CD4-positive, alpha-beta T cell treated with Interleukin-1 beta for 1 hour (primary cell): ENCODE measurements around the gene ATP13A2.
"Not testable (repeated sequence)": the region's sequence is repeated elsewhere in the genome, so short reads cannot be mapped to it uniquely, and the experiment has no call there.

Source experiments
- DNase-seq, 2 donors: peaks; one replicate each; pipeline ENCODE4 v3.0.0-alpha.2; 2020 to 2022

Gene ATP13A2

GRCh38 chr1:16977377-16977776 lies 34.4 kb downstream of the ATP13A2 start:
- DNase-seq = no peak

GRCh38 chr1:16976966-16977365 lies 34.8 kb downstream of the ATP13A2 start:
- DNase-seq = no peak

DNA sequence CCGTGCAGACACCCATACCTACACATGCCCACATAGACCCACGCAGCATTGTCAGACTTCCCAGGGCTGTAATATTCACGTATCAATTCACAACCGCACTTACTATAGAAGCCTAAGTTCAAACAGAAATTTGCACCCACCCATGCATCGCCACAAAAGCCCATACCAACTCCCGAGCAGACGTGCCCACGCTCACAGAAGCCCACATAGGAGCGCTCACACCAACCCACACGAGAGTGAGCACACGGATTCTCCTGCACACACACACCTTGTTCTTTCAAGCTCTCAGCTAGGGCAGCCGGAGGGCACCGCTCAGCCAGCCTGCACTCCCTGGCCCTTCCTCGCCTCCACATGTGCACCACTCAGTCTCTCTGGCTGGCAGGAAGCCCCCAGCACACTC lies 35.9 kb downstream of the ATP13A2 start:
- no peak for DNase-seq

DNA sequence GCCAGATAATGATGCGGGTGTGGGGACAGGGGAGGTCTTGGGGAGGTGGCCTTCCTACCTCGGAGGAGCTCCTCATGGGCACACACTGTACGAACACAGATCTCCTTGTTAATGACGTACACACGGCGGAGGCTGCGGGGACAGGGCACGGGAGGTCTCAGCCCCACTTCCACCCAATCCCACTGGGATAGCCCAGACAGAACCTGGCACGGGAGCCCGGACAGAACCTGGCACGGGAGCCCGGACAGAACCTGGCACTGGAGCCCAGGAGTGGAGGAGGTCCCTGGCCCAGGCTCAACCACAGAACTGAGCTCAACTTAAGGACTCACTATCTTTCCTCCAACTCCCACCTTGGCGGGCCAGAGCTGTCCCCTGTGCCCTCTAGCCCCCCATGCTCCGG lies 36.5 kb downstream of the ATP13A2 start:
- no peak for DNase-seq

DNA sequence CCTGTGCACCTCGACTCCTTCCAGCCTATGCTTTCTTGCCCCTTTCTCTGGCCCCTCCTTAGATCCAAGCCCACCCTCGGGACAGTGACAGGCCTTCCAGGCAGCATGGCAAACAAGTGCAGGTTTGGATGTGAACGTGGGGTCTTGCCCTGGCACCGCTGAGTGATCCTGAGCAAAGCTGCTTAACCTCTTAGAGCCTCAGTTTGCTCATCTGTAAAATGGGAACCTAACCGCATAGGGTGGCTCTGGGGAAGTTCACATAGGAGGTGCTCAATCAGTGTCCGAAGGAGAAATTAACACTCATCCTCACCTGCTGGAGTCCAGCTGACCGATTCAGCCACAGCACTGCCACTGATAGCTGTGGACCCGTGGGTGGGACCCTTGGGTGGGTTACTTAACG lies 38.5 kb downstream of the ATP13A2 start:
- no peak for DNase-seq

DNA sequence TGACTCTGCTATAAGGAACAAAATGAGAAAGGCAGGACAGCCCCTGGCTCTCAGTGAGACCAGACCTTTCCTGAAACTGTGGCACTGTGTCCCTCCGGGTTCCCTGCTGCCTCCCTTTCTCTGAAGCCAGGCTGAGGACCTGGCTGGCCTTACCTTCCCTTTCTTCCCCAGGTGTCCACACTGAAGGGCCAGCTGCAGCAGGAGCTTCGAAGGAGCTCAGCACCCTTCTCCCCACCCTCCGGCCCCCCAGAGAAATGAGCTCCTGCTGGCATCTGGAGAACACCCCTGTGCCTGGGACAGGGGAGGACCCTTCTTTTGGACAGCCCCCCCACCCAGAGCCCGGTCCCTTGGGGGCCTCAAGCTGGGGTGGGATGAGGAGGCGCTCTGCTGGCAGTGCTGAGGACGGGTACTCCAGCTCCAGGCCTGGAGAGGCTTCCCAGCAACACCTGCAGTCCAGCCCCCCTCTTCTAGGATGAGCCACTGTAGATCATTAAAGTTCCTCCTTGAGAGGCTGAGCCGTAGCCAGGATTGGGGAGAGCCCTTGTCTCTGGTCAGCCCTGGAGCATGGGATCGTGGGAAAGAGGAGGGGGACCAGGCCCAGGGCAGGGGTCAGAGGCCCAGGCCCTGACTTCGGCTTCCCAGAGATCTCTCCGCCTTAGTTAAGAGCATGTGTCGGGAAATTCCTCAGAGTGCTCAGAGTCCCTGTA lies 39.4 kb downstream of the ATP13A2 start:
- no peak for DNase-seq

DNA sequence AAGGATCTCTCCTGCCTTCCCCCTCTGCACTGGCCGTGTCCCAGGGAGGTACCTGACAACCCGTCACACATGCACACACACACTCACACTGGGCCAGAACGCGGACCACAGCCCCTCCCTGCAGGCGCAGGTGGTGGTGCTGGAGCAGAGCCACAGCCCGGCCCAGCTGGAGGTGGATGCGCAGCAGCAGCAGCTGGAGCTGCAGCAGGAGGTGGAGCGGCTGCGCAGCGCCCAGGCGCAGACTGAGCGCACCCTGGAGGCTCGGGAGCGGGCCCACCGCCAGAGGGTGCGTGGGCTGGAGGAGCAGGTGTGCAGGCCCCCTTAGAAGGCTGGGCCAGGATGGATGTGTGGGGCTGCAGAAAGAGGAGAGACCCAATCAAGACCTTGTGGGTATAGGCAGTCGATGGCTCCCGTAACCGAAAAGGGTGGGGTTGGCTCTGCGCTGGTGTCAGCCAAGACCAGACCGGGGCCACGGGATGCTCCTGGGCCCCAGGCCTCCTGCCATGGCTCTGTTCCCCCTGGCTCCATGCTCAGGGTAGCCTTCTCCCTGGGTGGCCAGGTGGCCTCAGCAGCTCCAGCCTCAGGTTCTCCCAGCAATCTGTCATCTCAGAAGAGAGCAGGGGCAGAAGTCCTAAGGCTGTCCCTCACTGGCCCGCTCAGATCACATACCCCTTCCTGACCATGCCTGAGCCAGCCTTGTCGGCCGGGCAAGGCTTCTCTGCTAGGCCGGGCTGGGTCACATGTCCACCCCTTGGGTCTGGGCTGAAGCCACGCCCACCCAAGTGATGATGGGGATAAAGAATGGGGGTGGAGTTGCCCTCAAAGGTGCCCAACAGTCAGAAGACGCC lies 40.2 kb downstream of the ATP13A2 start:
- DNase-seq = no peak

GRCh38 chr1:16970132-16970910 lies 41.4 kb downstream of the ATP13A2 start:
- no peak for DNase-seq

GRCh38 chr1:16969651-16970050 lies 42.1 kb downstream of the ATP13A2 start:
- no peak for DNase-seq

DNA sequence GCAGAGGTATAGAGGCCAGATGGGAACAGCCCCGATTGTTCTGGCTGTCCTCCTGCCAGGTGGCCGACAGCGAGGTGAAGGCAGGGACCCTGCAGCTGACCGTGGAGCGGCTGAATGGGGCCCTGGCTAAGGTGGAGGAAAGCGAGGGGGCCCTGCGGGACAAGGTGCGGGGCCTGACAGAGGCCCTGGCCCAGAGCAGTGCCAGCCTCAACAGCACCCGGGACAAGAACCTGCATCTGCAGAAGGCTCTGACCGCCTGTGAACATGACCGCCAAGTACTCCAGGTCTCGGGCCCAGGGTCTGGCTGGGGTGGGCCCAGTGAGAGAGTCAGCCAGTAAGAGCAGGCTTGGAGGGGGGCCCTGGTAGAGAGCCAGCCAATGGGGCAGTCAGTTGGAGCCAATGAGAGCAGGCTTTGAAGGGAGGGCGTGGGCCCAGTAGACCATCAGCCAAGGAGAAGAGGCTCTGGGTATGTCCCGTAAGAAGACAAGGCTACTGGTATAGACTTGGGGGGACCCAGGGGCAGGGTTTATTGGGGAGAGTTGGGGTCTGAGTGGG lies 42.6 kb downstream of the ATP13A2 start:
- DNase-seq = no peak

DNA sequence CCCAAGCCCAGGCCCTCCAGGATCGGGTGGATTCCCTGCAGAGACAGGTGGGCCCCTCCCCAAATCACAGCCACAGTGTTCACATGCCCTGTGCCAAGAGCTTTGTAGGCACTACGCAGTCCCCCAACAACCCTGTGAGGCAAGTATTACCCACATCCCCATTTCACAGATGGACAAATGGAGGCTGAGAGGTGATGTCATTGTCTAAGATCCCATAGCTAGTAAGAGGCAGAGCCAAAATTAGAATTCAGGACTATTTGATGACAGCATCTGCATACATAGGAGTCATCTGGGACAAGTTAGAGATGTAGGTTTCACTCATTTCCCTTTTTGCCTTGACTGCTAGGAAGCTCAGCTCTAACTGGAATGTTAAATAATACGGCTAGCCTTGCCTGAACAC lies 43.4 kb downstream of the ATP13A2 start:
- no peak for DNase-seq

GRCh38 chr1:16967962-16968361 lies 43.8 kb downstream of the ATP13A2 start:
- DNase-seq = no peak

DNA sequence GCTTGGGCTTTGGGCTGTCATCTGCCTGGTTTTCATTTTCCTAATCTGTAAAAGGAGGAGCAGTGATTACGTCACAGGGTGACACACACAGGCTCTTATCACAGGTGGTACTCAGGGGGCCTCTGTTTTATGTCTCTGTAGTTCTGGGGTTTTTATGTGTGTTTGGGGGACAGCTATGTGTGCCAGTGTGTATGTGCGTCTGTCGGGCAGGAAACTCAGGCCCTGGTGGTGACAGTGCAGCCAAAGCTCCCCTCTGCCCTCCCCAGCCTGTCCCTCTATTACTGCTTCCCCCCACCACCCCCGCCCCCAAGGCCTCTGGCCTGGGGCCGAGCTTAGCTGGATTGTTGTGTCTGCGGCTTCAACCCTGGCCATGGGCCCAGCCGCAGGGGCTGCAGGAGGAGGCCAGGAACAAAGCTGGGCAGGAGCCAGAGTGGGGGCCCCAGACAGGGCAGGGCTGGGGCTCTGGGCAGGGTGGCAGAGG lies 44.6 kb downstream of the ATP13A2 start:
- DNase-seq = no peak

GRCh38 chr1:16966282-16966681 lies 45.4 kb downstream of the ATP13A2 start:
- DNase-seq = no peak

GRCh38 chr1:16965486-16966067 lies 46.2 kb downstream of the ATP13A2 start:
- no peak for DNase-seq

- DNase-seq = not testable (repeated sequence)
Observed at GRCh38 chr1:16964169-16964568, 47.6 kb downstream of the ATP13A2 start.

- DNase-seq = no peak
Observed at GRCh38 chr1:16961297-16962133, 50.2 kb downstream of the ATP13A2 start.

- DNase-seq = peak; percentile 77 to 78
Observed at GRCh38 chr1:16960560-16961296, 51.0 kb downstream of the ATP13A2 start.

DNA sequence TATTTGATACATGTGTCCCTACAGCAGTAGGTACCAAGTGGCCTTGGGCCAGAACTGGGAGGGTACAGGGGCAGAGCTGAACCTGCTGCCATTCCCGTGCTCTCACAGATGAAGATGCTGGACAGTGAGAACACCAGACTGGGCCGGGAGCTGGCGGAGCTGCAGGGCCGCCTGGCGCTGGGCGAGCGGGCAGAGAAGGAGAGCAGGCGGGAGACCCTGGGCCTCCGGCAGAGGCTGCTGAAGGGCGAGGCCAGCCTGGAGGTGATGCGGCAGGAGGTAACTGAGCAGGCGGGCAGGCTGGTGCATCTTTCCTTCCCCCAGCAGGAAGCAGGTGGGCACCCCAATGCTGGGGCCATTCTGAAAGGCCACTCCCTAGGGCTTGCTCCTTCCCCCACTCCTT lies 53.3 kb downstream of the ATP13A2 start:
- no peak for DNase-seq

- no peak for DNase-seq
Observed at GRCh38 chr1:16957731-16958130, 54.0 kb downstream of the ATP13A2 start.

GRCh38 chr1:16956775-16957174 lies 55.0 kb downstream of the ATP13A2 start:
- no peak for DNase-seq
